SK-N-SH (cell line): ENCODE measurements around the gene WDR82. TPM values are rescaled to one million over a fixed set of nuclear protein-coding genes. Genes with fewer than 3 reads are reported as not detected.

Experiments
- CTCF ChIA-PET: fragments of 300-600, 350-600 bp; formaldehyde crosslinking; extraction: SDS; loops from one replicate; lab custom pipeline; 2021; lab: Yijun Ruan, JAX
- POLR2A ChIA-PET: fragments of 350-600 bp; sonication (Branson Sonifier 250); formaldehyde crosslinking; extraction: SDS; loops from one replicate; lab custom pipeline; 2020; ENCODE audit warnings: antibody characterized with exemption, inconsistent platforms; lab: Yijun Ruan, JAX
- DNase-seq: peaks from one replicate; pipeline ENCODE4 v3.0.0; 2012
- H2AFZ ChIP-seq: fragments of 200-600 bp; sonication (generic); 2 replicates; pipeline ENCODE4 v1.8.1; 2016; ENCODE audit warnings: antibody characterized with exemption, mild to moderate bottlenecking, low read depth
- H3F3A ChIP-seq: fragments of 200-600 bp; sonication (generic); replicated peaks from 2 replicates; pipeline ENCODE3; 2016; ENCODE audit warnings: antibody characterized with exemption, mild to moderate bottlenecking; ENCODE audit not compliant: insufficient read depth
- H3K27ac ChIP-seq, 2 experiments: fragments of 200-500 bp in 1 of 2; fragments of 200-600 bp in 1 of 2; sonication (Bioruptor generic) in 1 of 2; sonication (generic), shearing (Covaris generic) in 1 of 2; 2 replicates each; pipeline versions ENCODE4 v1.5.1 to v1.6.1; 2014 to 2016; ENCODE audit warnings: low read depth in 2 of 2, inconsistent platforms in 1 of 2, low read length in 1 of 2, mild to moderate bottlenecking in 1 of 2, mixed read lengths in 1 of 2
- H3K27me3 ChIP-seq: fragments of 200-600 bp; sonication (generic), shearing (Covaris generic); 2 replicates; pipeline ENCODE4 v1.6.1; 2016; ENCODE audit warnings: mixed run types; ENCODE audit not compliant: insufficient read depth
- H3K36me3 ChIP-seq, 2 experiments: fragments of 200-500 bp in 1 of 2; fragments of 200-600 bp in 1 of 2; sonication (Bioruptor generic) in 1 of 2; sonication (generic) in 1 of 2; replicated peaks in 1 of 2; 2 replicates each; pipeline versions ENCODE3 to v1.5.1; 2014 to 2016; ENCODE audit warnings: low read length in 1 of 2, mild to moderate bottlenecking in 1 of 2; ENCODE audit not compliant: insufficient read depth in 2 of 2, control insufficient read depth in 1 of 2
- H3K4me1 ChIP-seq, 2 experiments: fragments of 200-500 bp in 1 of 2; fragments of 200-600 bp in 1 of 2; sonication (Bioruptor generic) in 1 of 2; sonication (generic), shearing (Covaris generic) in 1 of 2; 2 replicates each; pipeline versions ENCODE4 v1.5.1 to v1.6.1; 2014 to 2016; ENCODE audit warnings: low read depth in 1 of 2, low read length in 1 of 2, mixed run types in 1 of 2; ENCODE audit not compliant: insufficient read depth in 2 of 2, control insufficient read depth in 1 of 2
- H3K4me2 ChIP-seq: fragments of 200-600 bp; sonication (generic), shearing (Covaris generic); 2 replicates; pipeline ENCODE4 v1.6.1; 2017; ENCODE audit warnings: mixed run types
- H3K4me3 ChIP-seq, 2 experiments: fragments of 200-500 bp in 1 of 2; fragments of 200-600 bp in 1 of 2; sonication (Bioruptor generic) in 1 of 2; sonication (generic), shearing (Covaris generic) in 1 of 2; 2 replicates each; pipeline versions ENCODE4 v1.5.1 to v1.8.1; 2014 to 2016; ENCODE audit warnings: low read depth in 2 of 2, inconsistent platforms in 1 of 2, low read length in 1 of 2, mild to moderate bottlenecking in 1 of 2, mixed read lengths in 1 of 2, moderate library complexity in 1 of 2
- H3K79me2 ChIP-seq: fragments of 200-600 bp; sonication (generic); 2 replicates; pipeline ENCODE4 v1.8.1; 2017; ENCODE audit warnings: mild to moderate bottlenecking; ENCODE audit not compliant: insufficient read depth
- H3K9ac ChIP-seq: fragments of 200-600 bp; sonication (generic); 2 replicates; pipeline ENCODE4 v1.6.1; 2017; ENCODE audit warnings: mixed run types
- H3K9me2 ChIP-seq: fragments of 200-600 bp; sonication (generic); 2 replicates; pipeline ENCODE4 v1.6.1; 2017; ENCODE audit warnings: mixed run types
- H3K9me3 ChIP-seq: fragments of 200-600 bp; sonication (generic); 2 replicates; pipeline ENCODE4 v1.6.1; 2017; ENCODE audit warnings: mixed run types, mild to moderate bottlenecking, moderate library complexity
- H4K20me1 ChIP-seq: fragments of 200-600 bp; sonication (generic); 2 replicates; pipeline ENCODE4 v1.6.1; 2017; ENCODE audit warnings: mild to moderate bottlenecking, mixed run types; ENCODE audit not compliant: insufficient read depth
- ELF1 ChIP-seq: IDR thresholded peaks from 2 replicates; pipeline ENCODE4 v1.4.0; 2012
- EP300 ChIP-seq, 2 experiments: IDR thresholded peaks; 2 replicates each; pipeline versions ENCODE4 v1.4.0 to v1.6.1; 2012; ENCODE audit warnings: borderline replicate concordance in 1 of 2, low read depth in 1 of 2, low read length in 1 of 2
- FOXJ3 ChIP-seq: sonication (generic); formaldehyde crosslinking; IDR thresholded peaks from 2 replicates; pipeline ENCODE4 v1.5.1; 2020; ENCODE audit warnings: mild to moderate bottlenecking, missing genetic modification reagents
- GABPA ChIP-seq: IDR thresholded peaks from 2 replicates; pipeline ENCODE4 v1.4.0; 2012; ENCODE audit warnings: low read depth, mild to moderate bottlenecking
- JUND ChIP-seq: IDR thresholded peaks from 2 replicates; pipeline ENCODE4 v1.4.0; 2012
- MEF2A ChIP-seq: IDR thresholded peaks from 2 replicates; pipeline ENCODE4 v1.4.0; 2012; ENCODE audit warnings: low read depth, borderline replicate concordance
- MXI1 ChIP-seq: IDR thresholded peaks from 2 replicates; pipeline ENCODE4 v1.6.1; 2012; ENCODE audit warnings: mild to moderate bottlenecking, low read depth, low read length, improper control_type of control experiment
- NFIC ChIP-seq: IDR thresholded peaks from 2 replicates; pipeline ENCODE4 v1.4.0; 2012; ENCODE audit warnings: borderline replicate concordance
- POLR2AphosphoS5 ChIP-seq: IDR thresholded peaks from 2 replicates; pipeline ENCODE4 v1.6.1; 2012; ENCODE audit warnings: low read depth, low read length
- RAD21 ChIP-seq: IDR thresholded peaks from 2 replicates; pipeline ENCODE4 v1.6.1; 2012; ENCODE audit warnings: mild to moderate bottlenecking, low read length
- RCOR1 ChIP-seq: fragments of 150-350 bp; IDR thresholded peaks from 2 replicates; pipeline ENCODE4 v1.6.1; 2017; ENCODE audit warnings: antibody characterized with exemption, low read length
- SIN3A ChIP-seq: IDR thresholded peaks from 2 replicates; pipeline ENCODE4 v1.6.1; 2012; ENCODE audit warnings: low read depth, mild to moderate bottlenecking, low read length, moderate library complexity, borderline replicate concordance
- SMC3 ChIP-seq: IDR thresholded peaks from 2 replicates; pipeline ENCODE4 v1.6.1; 2012; ENCODE audit warnings: low read depth, low read length, improper control_type of control experiment
- TAF1 ChIP-seq: IDR thresholded peaks from 2 replicates; pipeline ENCODE4 v1.6.1; 2012; ENCODE audit warnings: low read depth, mild to moderate bottlenecking, low read length, moderate library complexity, borderline replicate concordance
- TEAD4 ChIP-seq: IDR thresholded peaks from 2 replicates; pipeline ENCODE4 v1.4.0; 2012; ENCODE audit warnings: mild to moderate bottlenecking, borderline replicate concordance; ENCODE audit not compliant: insufficient read depth
- YY1 ChIP-seq: IDR thresholded peaks from 2 replicates; pipeline ENCODE4 v1.4.0; 2012; ENCODE audit warnings: low read depth, mild to moderate bottlenecking
- WGBS: methylation state at CpG from one replicate; pipeline ENCODE4 v1.1.6; 2017; ENCODE audit warnings: low lambda C conversion rate; 5-methylcytosine and 5-hydroxymethylcytosine counted together
- polyA plus RNA-seq, 3 experiments: library from polyadenylated mRNA; depleted of rRNA; stranded (reverse); fragments of >200 nt; gene quantifications; 2 replicates each; pipeline ENCODE4 v1.2.3, GENCODE V29; 2012
- TF ChIP-seq, protein P1 (sequence below): IDR thresholded peaks from 2 replicates; pipeline ENCODE4 v1.6.1; 2012; ENCODE audit warnings: mild to moderate bottlenecking, low read depth, low read length, moderate library complexity
- TF ChIP-seq, protein P2 (sequence below): fragments of 200-600 bp; sonication (generic); IDR thresholded peaks from 2 replicates; pipeline ENCODE4 v1.6.1; 2017; ENCODE audit warnings: antibody characterized with exemption, mild to moderate bottlenecking, moderate library complexity
- TF ChIP-seq, protein P3 (sequence below): IDR thresholded peaks from 2 replicates; pipeline ENCODE4 v1.4.0; 2012; ENCODE audit warnings: low read depth, borderline replicate concordance
- TF ChIP-seq, protein P4 (sequence below): IDR thresholded peaks from 2 replicates; pipeline ENCODE4 v1.4.0; 2012; ENCODE audit warnings: low read depth, borderline replicate concordance
- TF ChIP-seq, protein P5 (sequence below): IDR thresholded peaks from 2 replicates; pipeline ENCODE4; 2012

Gene WDR82
- polyA plus RNA-seq, 1 of the 3 experiments (the other 2 are of a cell fraction) = 41.2 TPM

DNA sequence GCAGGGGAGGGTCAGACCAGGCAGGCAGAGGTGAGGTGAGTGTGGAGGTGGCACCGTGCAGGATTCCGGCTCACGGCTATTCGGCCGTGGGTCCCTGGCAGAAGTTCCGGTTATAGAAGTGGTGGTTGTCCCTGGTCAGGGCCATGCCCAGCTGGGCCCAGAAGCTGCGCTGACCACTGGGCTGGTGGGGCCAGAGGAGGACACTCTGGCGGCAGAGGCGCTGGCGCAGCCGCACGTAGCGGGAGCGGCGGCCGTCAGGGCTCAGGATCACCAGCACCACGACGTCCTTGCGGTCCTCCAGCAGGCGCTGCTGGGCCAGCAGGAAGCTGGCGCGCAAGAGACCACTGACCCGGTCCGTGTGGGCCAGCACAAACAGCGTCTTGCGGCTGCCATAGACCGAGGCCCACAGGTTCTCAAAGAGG lies 57.3 kb downstream of the WDR82 start (continued):
- TF ChIP-seq, protein P1, sequence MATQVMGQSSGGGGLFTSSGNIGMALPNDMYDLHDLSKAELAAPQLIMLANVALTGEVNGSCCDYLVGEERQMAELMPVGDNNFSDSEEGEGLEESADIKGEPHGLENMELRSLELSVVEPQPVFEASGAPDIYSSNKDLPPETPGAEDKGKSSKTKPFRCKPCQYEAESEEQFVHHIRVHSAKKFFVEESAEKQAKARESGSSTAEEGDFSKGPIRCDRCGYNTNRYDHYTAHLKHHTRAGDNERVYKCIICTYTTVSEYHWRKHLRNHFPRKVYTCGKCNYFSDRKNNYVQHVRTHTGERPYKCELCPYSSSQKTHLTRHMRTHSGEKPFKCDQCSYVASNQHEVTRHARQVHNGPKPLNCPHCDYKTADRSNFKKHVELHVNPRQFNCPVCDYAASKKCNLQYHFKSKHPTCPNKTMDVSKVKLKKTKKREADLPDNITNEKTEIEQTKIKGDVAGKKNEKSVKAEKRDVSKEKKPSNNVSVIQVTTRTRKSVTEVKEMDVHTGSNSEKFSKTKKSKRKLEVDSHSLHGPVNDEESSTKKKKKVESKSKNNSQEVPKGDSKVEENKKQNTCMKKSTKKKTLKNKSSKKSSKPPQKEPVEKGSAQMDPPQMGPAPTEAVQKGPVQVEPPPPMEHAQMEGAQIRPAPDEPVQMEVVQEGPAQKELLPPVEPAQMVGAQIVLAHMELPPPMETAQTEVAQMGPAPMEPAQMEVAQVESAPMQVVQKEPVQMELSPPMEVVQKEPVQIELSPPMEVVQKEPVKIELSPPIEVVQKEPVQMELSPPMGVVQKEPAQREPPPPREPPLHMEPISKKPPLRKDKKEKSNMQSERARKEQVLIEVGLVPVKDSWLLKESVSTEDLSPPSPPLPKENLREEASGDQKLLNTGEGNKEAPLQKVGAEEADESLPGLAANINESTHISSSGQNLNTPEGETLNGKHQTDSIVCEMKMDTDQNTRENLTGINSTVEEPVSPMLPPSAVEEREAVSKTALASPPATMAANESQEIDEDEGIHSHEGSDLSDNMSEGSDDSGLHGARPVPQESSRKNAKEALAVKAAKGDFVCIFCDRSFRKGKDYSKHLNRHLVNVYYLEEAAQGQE = no peak
- TF ChIP-seq NFIC = no peak

DNA sequence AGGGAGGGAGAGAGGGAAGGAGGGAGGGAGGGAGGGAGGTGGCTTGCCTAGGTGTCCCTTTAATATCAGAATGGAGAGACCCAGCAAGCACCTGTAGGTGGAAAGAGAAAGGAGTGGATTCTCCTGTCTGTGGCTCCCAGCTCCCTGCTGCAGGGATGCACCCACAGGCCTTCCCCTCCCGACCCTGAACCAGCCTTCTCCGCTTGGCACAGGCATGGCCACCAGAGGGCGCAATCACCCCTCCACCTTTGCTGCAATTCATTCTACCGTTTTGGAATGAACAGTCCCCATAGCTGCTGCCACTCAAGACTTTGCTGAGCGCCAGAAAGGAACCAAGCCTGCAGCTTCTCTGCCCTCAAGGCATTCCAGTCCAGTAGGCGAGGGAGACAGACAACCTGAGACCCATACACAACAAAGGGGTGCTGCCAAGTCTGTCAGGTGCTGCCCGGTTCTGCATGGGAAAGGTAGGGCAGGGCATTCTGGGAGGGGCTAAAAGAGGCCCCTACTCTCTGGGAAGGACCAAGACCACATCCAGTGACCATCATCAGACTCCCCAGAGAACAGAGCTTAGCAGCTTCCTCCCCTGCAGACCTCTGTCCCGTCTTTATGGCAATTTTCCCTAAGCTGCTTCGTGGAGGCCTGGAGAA lies 57.9 kb downstream of the WDR82 start:
- H4K20me1 ChIP-seq = no peaks in the 10 kb centered on the region
- WGBS = 50% methylated on average over 6 of the region's 9 CpGs
- H3K4me3 ChIP-seq = peak overlapping the region in 1 of 2 experiments; percentile 38; a peak in 1 of 4 replicates
- H3K9me3 ChIP-seq = no peaks in the 10 kb centered on the region
- H3K36me3 ChIP-seq = peaks cover 0 to 5% of the 10 kb centered on the region in 2 experiments
- no peak overlapping the region for H3K27ac ChIP-seq
- peaks cover 15% of the 10 kb centered on the region for H3F3A ChIP-seq
- no peak overlapping the region for H3K9ac ChIP-seq
- DNase-seq = peak; percentile 93
- no peaks in the 10 kb centered on the region for H3K9me2 ChIP-seq
- no peak overlapping the region for H3K4me2 ChIP-seq
- H3K4me1 ChIP-seq = peaks cover 12 to 19% of the 10 kb centered on the region in 2 experiments; a peak in 3 of 4 replicates
- H3K79me2 ChIP-seq = no peaks in the 10 kb centered on the region
- ChIA-PET POLR2A (interaction anchor here (0.8 to 2.6 kb wide), 5 partner anchors 18 to 225 kb away, joined by 3 to 16 read pairs (median 3); partner anchors contain the start of genes GLYCTK, POC1A, RPL29 and TWF2), CTCF (interaction anchor here (0.6 to 16.1 kb wide), 65 partner anchors 10 to 279 kb away, joined by 3 to 257 read pairs (median 4); partner anchors contain the start of genes ABHD14A, ABHD14B, ALAS1 and POC1A)
- no peaks in the 10 kb centered on the region for H3K27me3 ChIP-seq
- H2AFZ ChIP-seq = no peak overlapping the region
- TF ChIP-seq JUND (no peak), TAF1 (no peak), RAD21 (peak; percentile 81), GABPA (no peak), ELF1 (no peak), YY1 (no peak), NFIC (peak; percentile 63), MXI1 (no peak), MEF2A (no peak), TEAD4 (no peak), FOXJ3 (CRISPR knock-in tag) (no peak), POLR2AphosphoS5 (no peak), SMC3 (peak; percentile 86), SIN3A (no peak), EP300 (IDR thresholded peaks at IDR 0.05; ENCODE audit: borderline replicate concordance in 1 of 2, low read depth in 1 of 2, low read length in 1 of 2) (no peak), RCOR1 (no peak)
- TF ChIP-seq, protein P2, sequence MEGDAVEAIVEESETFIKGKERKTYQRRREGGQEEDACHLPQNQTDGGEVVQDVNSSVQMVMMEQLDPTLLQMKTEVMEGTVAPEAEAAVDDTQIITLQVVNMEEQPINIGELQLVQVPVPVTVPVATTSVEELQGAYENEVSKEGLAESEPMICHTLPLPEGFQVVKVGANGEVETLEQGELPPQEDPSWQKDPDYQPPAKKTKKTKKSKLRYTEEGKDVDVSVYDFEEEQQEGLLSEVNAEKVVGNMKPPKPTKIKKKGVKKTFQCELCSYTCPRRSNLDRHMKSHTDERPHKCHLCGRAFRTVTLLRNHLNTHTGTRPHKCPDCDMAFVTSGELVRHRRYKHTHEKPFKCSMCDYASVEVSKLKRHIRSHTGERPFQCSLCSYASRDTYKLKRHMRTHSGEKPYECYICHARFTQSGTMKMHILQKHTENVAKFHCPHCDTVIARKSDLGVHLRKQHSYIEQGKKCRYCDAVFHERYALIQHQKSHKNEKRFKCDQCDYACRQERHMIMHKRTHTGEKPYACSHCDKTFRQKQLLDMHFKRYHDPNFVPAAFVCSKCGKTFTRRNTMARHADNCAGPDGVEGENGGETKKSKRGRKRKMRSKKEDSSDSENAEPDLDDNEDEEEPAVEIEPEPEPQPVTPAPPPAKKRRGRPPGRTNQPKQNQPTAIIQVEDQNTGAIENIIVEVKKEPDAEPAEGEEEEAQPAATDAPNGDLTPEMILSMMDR = peak; percentile 88
- TF ChIP-seq, protein P3, sequence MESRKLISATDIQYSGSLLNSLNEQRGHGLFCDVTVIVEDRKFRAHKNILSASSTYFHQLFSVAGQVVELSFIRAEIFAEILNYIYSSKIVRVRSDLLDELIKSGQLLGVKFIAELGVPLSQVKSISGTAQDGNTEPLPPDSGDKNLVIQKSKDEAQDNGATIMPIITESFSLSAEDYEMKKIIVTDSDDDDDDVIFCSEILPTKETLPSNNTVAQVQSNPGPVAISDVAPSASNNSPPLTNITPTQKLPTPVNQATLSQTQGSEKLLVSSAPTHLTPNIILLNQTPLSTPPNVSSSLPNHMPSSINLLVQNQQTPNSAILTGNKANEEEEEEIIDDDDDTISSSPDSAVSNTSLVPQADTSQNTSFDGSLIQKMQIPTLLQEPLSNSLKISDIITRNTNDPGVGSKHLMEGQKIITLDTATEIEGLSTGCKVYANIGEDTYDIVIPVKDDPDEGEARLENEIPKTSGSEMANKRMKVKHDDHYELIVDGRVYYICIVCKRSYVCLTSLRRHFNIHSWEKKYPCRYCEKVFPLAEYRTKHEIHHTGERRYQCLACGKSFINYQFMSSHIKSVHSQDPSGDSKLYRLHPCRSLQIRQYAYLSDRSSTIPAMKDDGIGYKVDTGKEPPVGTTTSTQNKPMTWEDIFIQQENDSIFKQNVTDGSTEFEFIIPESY = no peak
- TF ChIP-seq, protein P4, sequence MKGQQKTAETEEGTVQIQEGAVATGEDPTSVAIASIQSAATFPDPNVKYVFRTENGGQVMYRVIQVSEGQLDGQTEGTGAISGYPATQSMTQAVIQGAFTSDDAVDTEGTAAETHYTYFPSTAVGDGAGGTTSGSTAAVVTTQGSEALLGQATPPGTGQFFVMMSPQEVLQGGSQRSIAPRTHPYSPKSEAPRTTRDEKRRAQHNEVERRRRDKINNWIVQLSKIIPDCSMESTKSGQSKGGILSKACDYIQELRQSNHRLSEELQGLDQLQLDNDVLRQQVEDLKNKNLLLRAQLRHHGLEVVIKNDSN = no peak
- TF ChIP-seq, protein P5, sequence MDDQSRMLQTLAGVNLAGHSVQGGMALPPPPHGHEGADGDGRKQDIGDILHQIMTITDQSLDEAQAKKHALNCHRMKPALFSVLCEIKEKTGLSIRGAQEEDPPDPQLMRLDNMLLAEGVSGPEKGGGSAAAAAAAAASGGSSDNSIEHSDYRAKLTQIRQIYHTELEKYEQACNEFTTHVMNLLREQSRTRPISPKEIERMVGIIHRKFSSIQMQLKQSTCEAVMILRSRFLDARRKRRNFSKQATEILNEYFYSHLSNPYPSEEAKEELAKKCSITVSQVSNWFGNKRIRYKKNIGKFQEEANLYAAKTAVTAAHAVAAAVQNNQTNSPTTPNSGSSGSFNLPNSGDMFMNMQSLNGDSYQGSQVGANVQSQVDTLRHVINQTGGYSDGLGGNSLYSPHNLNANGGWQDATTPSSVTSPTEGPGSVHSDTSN = peak; percentile 67
